NB4 (cell line): ENCODE data around the gene SLC22A7.

Source experiments
- DNase-seq: peaks from one replicate; pipeline ENCODE4 v3.0.0; 2010; ENCODE audit warnings: low read depth
- H3K4me3 ChIP-seq: one replicate; pipeline ENCODE4 v1.5.1; 2011; ENCODE audit warnings: mild to moderate bottlenecking, low read depth, low read length, moderate library complexity
- MYC ChIP-seq: IDR thresholded peaks from 2 replicates; pipeline ENCODE4 v1.6.1; 2011; ENCODE audit warnings: low read depth, low read length
- POLR2A ChIP-seq: IDR thresholded peaks from 2 replicates; pipeline ENCODE4 v1.6.1; 2011; ENCODE audit warnings: mild to moderate bottlenecking; ENCODE audit not compliant: insufficient read length; ENCODE audit errors: extremely low read depth
- TF ChIP-seq, protein P1 (sequence below): IDR thresholded peaks from 2 replicates; pipeline ENCODE4 v1.6.1; 2011; ENCODE audit warnings: low read depth, low read length
- TF ChIP-seq, protein P2 (sequence below): IDR thresholded peaks from one replicate; pipeline ENCODE4 v1.5.1; 2012; ENCODE audit warnings: low read depth, low read length

The SLC22A7 gene

DNA sequence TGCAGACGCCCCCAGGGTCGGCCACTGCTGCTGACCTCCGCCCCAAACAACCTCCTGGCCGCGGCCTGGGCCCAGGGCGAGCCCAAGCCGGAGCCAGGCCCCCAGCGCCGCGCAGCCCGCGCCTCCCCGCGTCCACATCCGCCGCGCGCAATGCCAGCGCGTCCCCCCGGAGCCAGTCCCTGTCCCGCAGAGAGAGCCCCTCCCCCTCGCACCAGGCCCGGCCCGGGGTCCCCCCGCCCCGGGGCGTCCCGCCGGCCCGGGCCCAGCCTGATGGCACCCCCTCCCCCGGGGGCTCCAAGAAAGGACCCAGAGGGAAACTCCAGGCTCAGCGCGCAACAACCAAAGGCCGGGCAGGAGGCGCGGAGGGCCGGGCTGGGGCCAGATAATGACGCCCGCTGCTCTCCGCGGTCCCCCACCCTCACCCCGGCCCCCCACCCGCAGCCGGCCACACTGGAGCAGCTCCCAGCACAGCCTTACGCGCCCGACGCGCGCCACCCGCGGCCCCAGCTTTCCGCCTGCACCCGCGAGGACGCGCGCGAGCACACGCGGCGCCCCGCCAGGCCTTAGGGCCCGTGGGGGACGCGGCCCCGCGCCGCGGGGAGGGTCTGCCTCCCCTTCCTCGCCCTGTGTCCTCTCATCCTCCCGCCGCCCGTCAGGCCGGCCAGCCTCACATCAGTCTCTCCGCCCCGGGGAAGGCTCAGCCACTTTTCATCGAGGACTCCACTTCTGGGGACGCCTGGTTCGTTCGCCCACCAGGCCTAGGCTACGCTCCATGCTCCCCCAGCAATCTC lies 12.9 kb upstream of the SLC22A7 start:
- DNase-seq, result no peak
- TF ChIP-seq, protein P1, sequence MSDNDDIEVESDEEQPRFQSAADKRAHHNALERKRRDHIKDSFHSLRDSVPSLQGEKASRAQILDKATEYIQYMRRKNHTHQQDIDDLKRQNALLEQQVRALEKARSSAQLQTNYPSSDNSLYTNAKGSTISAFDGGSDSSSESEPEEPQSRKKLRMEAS, result no peak
- TF ChIP-seq MYC (no peak), POLR2A (no peak)
- TF ChIP-seq, protein P2, sequence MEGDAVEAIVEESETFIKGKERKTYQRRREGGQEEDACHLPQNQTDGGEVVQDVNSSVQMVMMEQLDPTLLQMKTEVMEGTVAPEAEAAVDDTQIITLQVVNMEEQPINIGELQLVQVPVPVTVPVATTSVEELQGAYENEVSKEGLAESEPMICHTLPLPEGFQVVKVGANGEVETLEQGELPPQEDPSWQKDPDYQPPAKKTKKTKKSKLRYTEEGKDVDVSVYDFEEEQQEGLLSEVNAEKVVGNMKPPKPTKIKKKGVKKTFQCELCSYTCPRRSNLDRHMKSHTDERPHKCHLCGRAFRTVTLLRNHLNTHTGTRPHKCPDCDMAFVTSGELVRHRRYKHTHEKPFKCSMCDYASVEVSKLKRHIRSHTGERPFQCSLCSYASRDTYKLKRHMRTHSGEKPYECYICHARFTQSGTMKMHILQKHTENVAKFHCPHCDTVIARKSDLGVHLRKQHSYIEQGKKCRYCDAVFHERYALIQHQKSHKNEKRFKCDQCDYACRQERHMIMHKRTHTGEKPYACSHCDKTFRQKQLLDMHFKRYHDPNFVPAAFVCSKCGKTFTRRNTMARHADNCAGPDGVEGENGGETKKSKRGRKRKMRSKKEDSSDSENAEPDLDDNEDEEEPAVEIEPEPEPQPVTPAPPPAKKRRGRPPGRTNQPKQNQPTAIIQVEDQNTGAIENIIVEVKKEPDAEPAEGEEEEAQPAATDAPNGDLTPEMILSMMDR, result no peak
- no peak overlapping the region for H3K4me3 ChIP-seq

DNA sequence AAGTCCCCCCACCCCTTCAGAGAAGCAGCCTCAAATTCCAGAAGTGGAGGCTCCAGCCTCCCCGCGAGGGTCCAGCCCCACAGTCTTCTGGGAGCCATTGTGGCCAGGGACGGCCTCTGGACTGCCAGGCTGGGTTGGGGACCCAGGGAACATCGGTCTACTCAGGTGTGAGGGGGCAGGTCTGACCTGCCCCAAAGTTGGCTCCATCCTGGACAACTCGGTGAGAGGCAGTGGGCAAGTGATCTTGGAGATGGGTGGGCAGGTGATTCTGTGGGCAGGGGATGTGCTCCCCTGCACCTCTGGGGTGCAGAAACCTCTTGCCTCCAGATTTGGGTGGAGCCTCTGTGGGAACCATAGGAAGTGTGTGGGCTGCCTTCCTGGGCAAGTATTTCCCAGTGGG lies 12.2 kb upstream of the SLC22A7 start:
- DNase-seq, result no peak
- TF ChIP-seq, protein P1, result no peak
- TF ChIP-seq POLR2A (no peak), MYC (no peak)
- TF ChIP-seq, protein P2, result no peak
- no peak overlapping the region for H3K4me3 ChIP-seq

DNA sequence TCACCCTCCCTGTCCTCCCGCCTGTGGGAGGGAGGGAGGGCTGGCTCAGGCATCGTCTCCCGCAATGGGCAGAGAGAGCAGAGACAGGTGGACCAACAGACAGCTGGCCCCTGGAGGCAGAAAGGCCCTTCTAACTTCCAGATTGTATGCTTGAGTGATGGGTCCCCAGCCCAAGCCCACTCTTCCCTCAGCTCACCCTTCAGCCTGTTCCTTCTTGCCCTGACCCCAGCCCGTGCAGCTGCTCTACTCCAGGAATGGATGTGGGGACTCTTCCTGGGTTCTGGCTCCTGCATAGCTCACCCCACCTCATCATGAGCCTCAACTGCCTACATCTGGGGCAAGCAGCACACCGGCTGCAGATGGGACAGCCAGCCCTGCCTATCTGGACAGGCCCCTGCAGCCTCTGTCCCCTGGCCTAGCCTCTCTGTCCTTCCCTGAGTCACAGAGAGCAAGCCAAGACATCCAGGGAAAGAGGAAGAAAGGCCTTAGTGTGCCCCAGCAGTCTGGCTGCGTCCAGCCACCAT lies 11.5 kb upstream of the SLC22A7 start:
- H3K4me3 ChIP-seq, result no peak overlapping the region
- no peak for DNase-seq
- TF ChIP-seq POLR2A, result no peak
- TF ChIP-seq, protein P1, result no peak
- TF ChIP-seq, protein P2, result no peak
- no peak for TF ChIP-seq MYC

DNA sequence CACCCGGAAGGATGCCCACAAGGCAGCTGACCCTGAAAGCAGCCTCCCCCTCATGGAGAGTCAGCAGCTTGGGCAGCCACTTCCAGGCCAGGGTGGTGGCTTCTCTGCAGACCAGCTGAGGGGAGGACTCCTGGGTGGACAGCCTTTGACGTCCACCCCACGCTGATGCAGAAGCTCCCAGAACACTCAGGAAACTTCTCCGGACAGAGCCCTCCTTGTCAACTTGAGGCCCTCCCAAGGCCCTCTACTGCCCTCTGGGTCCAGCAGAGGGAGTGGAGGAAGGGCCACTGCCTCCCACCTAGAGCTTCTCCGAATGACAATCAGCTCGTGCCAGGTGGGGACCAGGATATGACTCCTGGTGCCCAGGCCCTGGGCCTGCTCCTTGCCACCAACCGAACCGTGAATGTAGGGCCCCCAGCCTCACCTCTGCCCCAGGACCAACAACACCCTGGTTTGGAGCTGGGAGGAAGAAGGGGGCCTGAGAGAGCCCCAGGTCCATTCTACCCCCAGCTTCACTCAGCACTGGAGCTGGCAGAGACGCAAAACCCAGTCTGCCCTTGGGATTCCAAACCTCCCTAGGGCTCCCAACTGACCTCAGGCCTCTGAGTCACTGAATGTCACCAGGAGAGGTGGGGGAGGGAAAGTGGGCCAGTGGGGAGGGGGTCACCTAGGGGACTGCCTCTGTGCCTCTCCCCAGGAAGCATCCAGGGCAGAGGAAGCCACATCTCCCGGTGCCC lies 10.9 kb upstream of the SLC22A7 start:
- DNase-seq, result peak; percentile 83
- TF ChIP-seq, protein P1, result no peak
- no peak for TF ChIP-seq POLR2A
- TF ChIP-seq, protein P2, result peak; percentile 10
- TF ChIP-seq MYC, result no peak
- H3K4me3 ChIP-seq, result no peak overlapping the region

DNA sequence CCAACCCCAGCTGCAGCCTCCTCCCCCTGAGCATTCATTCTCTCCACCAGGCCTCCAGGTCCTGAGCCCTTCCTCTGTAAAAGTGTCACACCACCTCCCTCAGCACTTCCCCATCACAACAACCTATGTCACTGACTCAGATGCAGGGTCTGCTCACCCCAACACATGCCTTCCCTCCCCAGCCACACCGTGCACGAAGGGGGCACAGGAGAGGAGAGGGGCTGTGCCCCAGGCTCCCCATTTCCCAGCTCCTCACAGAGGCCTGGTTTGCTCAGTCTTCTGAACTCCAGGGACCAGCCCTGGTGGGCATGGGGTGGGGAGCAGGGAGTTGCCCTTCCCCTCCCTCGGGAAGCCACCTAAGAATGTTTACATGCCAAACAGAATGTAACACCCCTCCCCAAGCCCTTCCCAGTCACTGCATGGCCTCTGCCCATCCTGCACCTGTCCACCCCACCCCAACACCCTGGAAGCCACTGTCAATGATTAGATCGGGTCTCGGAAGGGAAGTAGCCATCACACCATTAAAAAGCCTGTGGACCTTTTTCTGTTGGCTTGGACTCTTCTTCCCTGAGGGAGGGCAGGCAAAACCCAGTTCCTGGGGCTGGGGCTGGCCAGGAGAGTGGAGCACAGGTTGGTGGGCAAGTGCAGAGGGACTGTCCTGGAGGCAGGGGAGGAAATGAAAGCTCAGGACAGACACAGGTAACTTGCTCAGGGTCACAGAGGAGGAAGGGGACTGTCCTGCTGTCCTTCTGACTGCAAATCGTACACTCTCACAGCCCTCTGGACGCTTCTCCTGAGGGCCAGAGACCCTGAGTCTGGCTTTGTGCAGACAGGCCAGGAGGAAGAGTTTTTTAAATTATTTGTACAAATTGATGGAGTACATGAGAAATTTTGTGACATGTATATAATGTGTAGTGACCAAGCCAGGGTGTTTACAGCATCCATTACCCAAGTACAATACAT lies 10.1 kb upstream of the SLC22A7 start:
- no peak for DNase-seq
- H3K4me3 ChIP-seq, result no peak overlapping the region
- TF ChIP-seq, protein P1, result no peak
- TF ChIP-seq, protein P2, result no peak
- no peak for TF ChIP-seq MYC
- no peak for TF ChIP-seq POLR2A
